Thyroid gland (tissue), 4 donors: ENCODE data around the gene DTNBP1. TPM values are rescaled to one million over a fixed set of nuclear protein-coding genes. Genes with fewer than 3 reads are reported as not detected.
A peak's percentile ranks its signal among the peaks of the same experiment; 100 is the strongest.

Experiments
- DNase-seq, 2 donors: peaks; one replicate each; pipeline ENCODE4 v3.0.0-alpha.2; 2019
- H3K27ac ChIP-seq, 3 donors: fragments of 200-600 bp; sonication (generic); 1 replicate in 2 of 3; 2 replicates in 1 of 3; pipeline ENCODE4 v1.5.1; 2016 to 2019; ENCODE audit warnings: mild to moderate bottlenecking in 1 of 3, moderate library complexity in 1 of 3
- H3K27me3 ChIP-seq: fragments of 200-600 bp; sonication (generic); one replicate; pipeline ENCODE4 v1.5.1; 2019
- H3K36me3 ChIP-seq, 2 donors: fragments of 200-600 bp; sonication (generic); one replicate each; pipeline ENCODE4 v1.5.1; 2016 to 2019
- H3K4me1 ChIP-seq, 2 donors: fragments of 200-600 bp; sonication (generic); one replicate each; pipeline ENCODE4 v1.5.1; 2017 to 2019
- H3K4me3 ChIP-seq, 3 donors: fragments of 200-600 bp; sonication (generic); replicated peaks in 1 of 3; 1 replicate in 2 of 3; 2 replicates in 1 of 3; pipeline ENCODE4 v1.5.1; 2016; ENCODE audit warnings: mild to moderate bottlenecking in 1 of 3
- H3K9me3 ChIP-seq: fragments of 200-600 bp; sonication (generic); one replicate; pipeline ENCODE4 v1.5.1; 2017
- CTCF ChIP-seq, 6 experiments: fragments of 200-600 bp in 3 of 6; fragments of 450-650 bp in 3 of 6; sonication (generic) in 3 of 6; IDR thresholded peaks; one replicate each; pipeline ENCODE4 v1.5.1; 2016 to 2019; ENCODE audit warnings: antibody characterized with exemption in 6 of 6, mild to moderate bottlenecking in 2 of 6, inconsistent platforms in 1 of 6, moderate library complexity in 1 of 6
- POLR2A ChIP-seq, 2 donors: fragments of 450-650 bp; IDR thresholded peaks; one replicate each; pipeline ENCODE4 v1.6.1; 2017; ENCODE audit warnings: antibody characterized with exemption in 2 of 2, mild to moderate bottlenecking in 2 of 2, moderate library complexity in 1 of 2
- WGBS, 2 donors: methylation state at CpG; one replicate each; pipeline ENCODE4 v1.1.5; 2017; 5-methylcytosine and 5-hydroxymethylcytosine counted together
- intact Hi-C: fragments of 100-400 bp; cut with DNase I; formaldehyde crosslinking; loops from one replicate; pipeline ENCODE4 v1.15.1; 2023
- total RNA-seq, 4 donors: library from RNA; depleted of rRNA; stranded (reverse); fragments of >200 nt; gene quantifications; one replicate each; pipeline ENCODE4 v1.2.3, GENCODE V29; 2016

DTNBP1 gene
- total RNA-seq, 4 donors from 2014 or later = 10.3 to 19.2 (median 12.2) TPM

- no peak for TF ChIP-seq CTCF (IDR thresholded peaks at IDR 0.05)
- 87 to 94% methylated on average over 1 of the region's 1 CpG for WGBS, 2 donors
- DNase-seq = no peak
- Histone ChIP-seq H3K4me3 (no peak overlapping the region), H3K27ac (no peak overlapping the region), H3K4me1 (no peaks in the 10 kb centered on the region), H3K9me3 (no peaks in the 10 kb centered on the region), H3K27me3 (no peaks in the 10 kb centered on the region), H3K36me3 (no peaks in the 10 kb centered on the region)
- intact Hi-C loops = no loop called here
Measured at GRCh38 chr6:15606347-15606746, 56.5 kb downstream of the DTNBP1 start.

- H3K4me1 ChIP-seq = no peaks in the 10 kb centered on the region
- no peak overlapping the region for H3K4me3 ChIP-seq
- H3K36me3 ChIP-seq = no peaks in the 10 kb centered on the region
- WGBS, 2 donors = 94 to 96% methylated on average over 2 of the region's 2 CpGs
- H3K9me3 ChIP-seq = no peaks in the 10 kb centered on the region
- no peaks in the 10 kb centered on the region for H3K27me3 ChIP-seq
- intact Hi-C loops = no loop called here
- DNase-seq = no peak
- no peak for TF ChIP-seq POLR2A (IDR thresholded peaks at IDR 0.05)
- TF ChIP-seq CTCF (IDR thresholded peaks at IDR 0.05) = no peak
- no peak overlapping the region for H3K27ac ChIP-seq
Measured at GRCh38 chr6:15604843-15605242, 58.0 kb downstream of the DTNBP1 start.

DNA sequence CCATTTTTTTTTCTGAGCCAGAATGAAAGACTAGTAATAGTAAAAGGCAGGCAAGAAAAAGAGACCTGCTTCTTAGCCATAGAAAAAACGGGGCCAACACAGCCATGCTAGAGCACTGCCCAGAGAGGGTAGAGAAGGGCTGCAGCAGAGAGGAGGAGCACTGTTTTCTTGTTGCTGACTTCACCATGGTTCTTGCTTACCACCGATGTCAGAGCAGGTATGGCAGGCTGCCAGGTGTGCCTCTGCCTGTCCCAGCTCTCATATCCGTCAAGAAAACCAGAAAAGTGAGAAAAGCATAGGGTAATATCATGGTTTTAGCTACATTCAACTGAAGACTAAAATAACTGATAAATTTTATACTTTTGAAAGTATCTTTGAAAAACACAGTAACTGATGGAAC, 60.7 kb downstream of the DTNBP1 start:
- H3K36me3 ChIP-seq = no peaks in the 10 kb centered on the region
- intact Hi-C loops = no loop called here
- no peaks in the 10 kb centered on the region for H3K4me1 ChIP-seq
- H3K4me3 ChIP-seq = no peak overlapping the region
- TF ChIP-seq CTCF (IDR thresholded peaks at IDR 0.05) (no peak), POLR2A (IDR thresholded peaks at IDR 0.05) (no peak)
- H3K9me3 ChIP-seq = no peaks in the 10 kb centered on the region
- peak; percentile 50 to 55 for DNase-seq
- no peak overlapping the region for H3K27ac ChIP-seq
- 42 to 44% methylated on average over 3 of the region's 3 CpGs for WGBS, 2 donors
- H3K27me3 ChIP-seq = no peaks in the 10 kb centered on the region

- no peaks in the 10 kb centered on the region for H3K36me3 ChIP-seq
- H3K9me3 ChIP-seq = no peaks in the 10 kb centered on the region
- no peak for TF ChIP-seq CTCF (IDR thresholded peaks at IDR 0.05)
- no peak for TF ChIP-seq POLR2A (IDR thresholded peaks at IDR 0.05)
- no peaks in the 10 kb centered on the region for H3K27me3 ChIP-seq
- H3K27ac ChIP-seq = no peak overlapping the region
- intact Hi-C loops = no loop called here
- no peak overlapping the region for H3K4me3 ChIP-seq
- no peak for DNase-seq
- H3K4me1 ChIP-seq = peaks cover 4 to 13% of the 10 kb centered on the region in 2 donors
- 93 to 100% methylated on average over 1 of the region's 1 CpG for WGBS, 2 donors
Measured at GRCh38 chr6:15598273-15598798, 64.5 kb downstream of the DTNBP1 start.

DNA sequence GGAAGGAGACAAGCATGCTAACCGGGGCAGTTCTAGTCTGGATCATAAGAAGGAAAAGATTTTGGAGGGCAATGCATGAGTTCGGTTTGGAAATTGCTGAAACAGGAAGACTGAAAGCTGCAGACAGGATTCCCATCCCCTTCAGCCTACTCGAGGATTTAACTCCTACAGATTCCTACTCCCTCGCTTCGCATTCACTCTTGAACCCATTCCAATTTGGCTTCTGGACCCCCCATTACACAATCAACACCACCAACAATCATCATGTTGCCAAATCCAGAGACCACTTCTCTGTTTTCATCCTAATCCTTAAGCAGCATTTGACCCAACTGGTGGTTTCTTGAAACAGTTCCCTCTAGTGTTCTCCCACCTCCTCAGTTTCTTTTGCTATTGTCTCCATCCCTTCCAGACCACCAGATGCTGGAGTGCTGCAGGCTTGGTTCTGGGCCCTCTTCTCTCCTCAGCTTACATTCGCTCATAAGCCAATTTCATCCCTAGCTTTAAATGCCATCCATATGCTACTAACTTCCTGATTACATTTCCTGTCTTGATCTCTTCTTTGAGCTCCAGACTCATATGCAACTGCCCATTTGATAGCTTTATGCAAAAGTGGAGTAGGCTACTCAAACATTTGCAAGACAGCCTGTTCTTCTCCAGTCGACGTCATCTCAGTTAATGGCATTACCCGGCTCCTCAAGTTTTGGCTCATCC, 66.5 kb downstream of the DTNBP1 start:
- Histone ChIP-seq H3K4me1 (peaks cover 6 to 16% of the 10 kb centered on the region in 2 donors), H3K36me3 (no peaks in the 10 kb centered on the region), H3K27me3 (no peaks in the 10 kb centered on the region), H3K4me3 (no peak overlapping the region), H3K27ac (no peak overlapping the region), H3K9me3 (no peaks in the 10 kb centered on the region)
- DNase-seq = no peak
- WGBS, 2 donors = 89 to 91% methylated on average over 9 of the region's 9 CpGs
- no peak for TF ChIP-seq POLR2A (IDR thresholded peaks at IDR 0.05)
- no peak for TF ChIP-seq CTCF (IDR thresholded peaks at IDR 0.05)
- intact Hi-C loops = no loop called here
